HPDE6-E6E7 (cell line): ENCODE measurements around the gene ZKSCAN8.

ENCODE experiments used
- DNase-seq: peaks from one replicate; pipeline ENCODE4 v3.0.0; 2011; ENCODE audit warnings: missing footprints; ENCODE audit errors: extremely low spot score

ZKSCAN8 gene

GRCh38 chr6:28206928-28207509, 65.3 kb downstream of the ZKSCAN8 start:
- no peak for DNase-seq

- peak; percentile 33 for DNase-seq
Observed at GRCh38 chr6:28207510-28208110, 65.9 kb downstream of the ZKSCAN8 start.

- DNase-seq, result no peak
Observed at GRCh38 chr6:28208111-28208659, 66.5 kb downstream of the ZKSCAN8 start.
